Ramos (cell line): ENCODE data around the gene ERBB4.

Experiments
- in situ Hi-C: fragments of 300-500 bp; cut with MboI; formaldehyde crosslinking; loops from one replicate; pipeline ENCODE4 v1.14.3; 2022; ENCODE audit warnings: low sequenced_read_pairs; ENCODE audit not compliant: unreplicated experiment

The ERBB4 gene

GRCh38 chr2:212173331-212173730, 365.3 kb downstream of the ERBB4 start:
- in situ Hi-C loops, result no loop called here

GRCh38 chr2:212170382-212170781, 368.2 kb downstream of the ERBB4 start:
- in situ Hi-C loops, result no loop called here

- in situ Hi-C loops, result no loop called here
These were observed 380.5 kb downstream of the ERBB4 start for GRCh38 chr2:212158081-212158480.

- in situ Hi-C loops, result no loop called here
These were observed 381.6 kb downstream of the ERBB4 start for GRCh38 chr2:212157012-212157411.

- in situ Hi-C loops, result no loop called here
These were observed 382.5 kb downstream of the ERBB4 start for GRCh38 chr2:212156088-212156487.

GRCh38 chr2:212154477-212154878, 384.1 kb downstream of the ERBB4 start:
- in situ Hi-C loops, result no loop called here

GRCh38 chr2:212153923-212154322, 384.7 kb downstream of the ERBB4 start:
- in situ Hi-C loops, result no loop called here

GRCh38 chr2:212147921-212148513, 390.6 kb downstream of the ERBB4 start:
- in situ Hi-C loops, result no loop called here

GRCh38 chr2:212146416-212146815, 392.2 kb downstream of the ERBB4 start:
- in situ Hi-C loops, result no loop called here

- in situ Hi-C loops, result no loop called here
These were observed 393.5 kb downstream of the ERBB4 start for GRCh38 chr2:212145121-212145520.

- in situ Hi-C loops, result no loop called here
These were observed 396.0 kb downstream of the ERBB4 start for GRCh38 chr2:212142631-212143030.

- in situ Hi-C loops, result no loop called here
These were observed 397.1 kb downstream of the ERBB4 start for GRCh38 chr2:212141499-212141898.

GRCh38 chr2:212136216-212136795, 402.3 kb downstream of the ERBB4 start:
- in situ Hi-C loops, result no loop called here

- in situ Hi-C loops, result no loop called here
These were observed 402.9 kb downstream of the ERBB4 start for GRCh38 chr2:212135739-212136138.

- in situ Hi-C loops, result no loop called here
These were observed 405.3 kb downstream of the ERBB4 start for GRCh38 chr2:212133337-212133736.

- in situ Hi-C loops, result no loop called here
These were observed 414.0 kb downstream of the ERBB4 start for GRCh38 chr2:212124598-212124997.

- in situ Hi-C loops, result no loop called here
These were observed 419.0 kb downstream of the ERBB4 start for GRCh38 chr2:212119591-212119990.

GRCh38 chr2:212117926-212118325, 420.7 kb downstream of the ERBB4 start:
- in situ Hi-C loops, result no loop called here

GRCh38 chr2:212114489-212114888, 424.1 kb downstream of the ERBB4 start:
- in situ Hi-C loops, result no loop called here

- in situ Hi-C loops, result no loop called here
These were observed 426.2 kb downstream of the ERBB4 start for GRCh38 chr2:212112401-212112800.

- in situ Hi-C loops, result no loop called here
These were observed 428.6 kb downstream of the ERBB4 start for GRCh38 chr2:212109792-212110680.
